HG03095 (cell line): ENCODE data around the gene TGFBR3.
"Not testable (repeated sequence)": the region's sequence is repeated elsewhere in the genome, so short reads cannot be mapped to it uniquely, and the experiment has no call there.

Source experiments
- ATAC-seq: cut with Tn5 transposase; IDR thresholded peaks from one replicate; pipeline ENCODE4 v1.9.1; 2021; ENCODE audit warnings: moderate library complexity; ENCODE audit not compliant: unreplicated experiment

The TGFBR3 gene

DNA sequence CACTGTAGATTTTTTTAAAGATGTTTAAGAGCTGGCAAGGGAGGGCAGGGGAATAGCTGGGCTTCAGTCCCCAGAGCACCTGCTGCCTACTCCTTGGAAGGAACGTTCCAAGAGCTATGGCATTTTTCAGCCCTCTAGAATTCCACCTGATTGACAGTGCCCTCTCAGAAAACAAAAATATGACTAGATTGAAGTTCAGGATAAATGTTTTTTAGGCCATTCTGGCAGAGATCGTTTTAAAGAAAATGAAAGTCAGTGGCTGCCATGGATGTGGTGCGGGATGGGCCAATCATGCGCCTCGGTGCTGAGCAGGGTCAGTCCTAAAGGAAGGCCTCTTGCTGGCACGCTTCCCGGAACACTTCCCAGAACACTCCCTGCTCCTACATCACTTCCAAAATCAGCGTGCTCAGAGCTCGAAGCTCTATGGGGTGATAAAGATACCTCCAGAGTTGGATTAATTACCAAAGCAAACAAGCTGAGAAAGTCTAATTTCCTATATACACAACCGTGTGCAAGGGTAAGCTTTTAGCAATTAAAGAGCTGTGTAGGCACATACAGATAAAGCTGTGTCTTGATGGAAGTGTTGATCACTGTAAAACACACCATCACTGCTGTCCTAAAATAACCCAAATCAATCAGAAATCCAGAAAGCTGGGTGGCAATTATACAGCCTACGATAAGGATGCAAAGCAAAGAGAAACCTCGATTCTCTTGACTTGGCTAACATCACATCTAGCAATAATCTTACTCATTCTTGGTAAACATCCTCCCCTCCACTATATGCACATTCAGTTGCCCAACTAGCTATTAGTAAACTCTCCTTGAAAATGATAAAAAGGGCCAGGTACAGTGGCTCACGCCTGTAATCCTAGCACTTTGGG is 34.6 kb downstream of the TGFBR3 start:
- no peak for ATAC-seq

GRCh38 chr1:91850708-91851107 is 35.2 kb downstream of the TGFBR3 start:
- no peak for ATAC-seq

GRCh38 chr1:91847851-91848250 is 38.1 kb downstream of the TGFBR3 start:
- no peak for ATAC-seq

GRCh38 chr1:91846639-91847013 is 39.3 kb downstream of the TGFBR3 start:
- ATAC-seq, result no peak

DNA sequence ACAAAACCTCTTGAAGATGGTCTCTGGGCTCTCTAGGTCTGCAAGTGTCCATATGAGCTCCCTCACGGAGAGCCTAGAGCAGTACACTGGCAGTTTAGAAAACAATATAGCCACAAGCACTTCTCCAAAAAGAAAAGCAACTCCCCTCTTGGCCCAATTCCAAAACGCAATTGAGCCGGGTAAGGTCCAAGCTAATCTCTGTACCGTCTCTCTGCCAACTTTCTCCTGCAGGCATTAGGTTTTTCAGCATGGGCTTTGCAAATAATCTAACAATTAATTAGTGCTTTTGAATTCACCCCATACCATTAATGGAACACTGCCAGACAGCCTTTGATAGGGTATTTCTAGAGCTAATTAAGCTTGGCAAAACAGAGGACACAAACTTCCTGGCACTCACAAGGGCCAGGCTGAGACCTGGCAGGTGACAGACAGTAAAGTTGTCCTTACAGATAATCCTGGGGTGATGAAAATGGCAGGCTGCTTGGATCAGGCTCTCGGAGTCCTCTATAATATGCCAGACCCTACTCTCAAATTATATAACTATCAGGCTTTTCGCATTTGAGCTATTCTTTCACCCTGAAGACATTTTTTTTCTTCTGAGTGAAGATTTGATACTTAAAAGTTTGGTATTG is 39.8 kb downstream of the TGFBR3 start:
- ATAC-seq, result no peak

DNA sequence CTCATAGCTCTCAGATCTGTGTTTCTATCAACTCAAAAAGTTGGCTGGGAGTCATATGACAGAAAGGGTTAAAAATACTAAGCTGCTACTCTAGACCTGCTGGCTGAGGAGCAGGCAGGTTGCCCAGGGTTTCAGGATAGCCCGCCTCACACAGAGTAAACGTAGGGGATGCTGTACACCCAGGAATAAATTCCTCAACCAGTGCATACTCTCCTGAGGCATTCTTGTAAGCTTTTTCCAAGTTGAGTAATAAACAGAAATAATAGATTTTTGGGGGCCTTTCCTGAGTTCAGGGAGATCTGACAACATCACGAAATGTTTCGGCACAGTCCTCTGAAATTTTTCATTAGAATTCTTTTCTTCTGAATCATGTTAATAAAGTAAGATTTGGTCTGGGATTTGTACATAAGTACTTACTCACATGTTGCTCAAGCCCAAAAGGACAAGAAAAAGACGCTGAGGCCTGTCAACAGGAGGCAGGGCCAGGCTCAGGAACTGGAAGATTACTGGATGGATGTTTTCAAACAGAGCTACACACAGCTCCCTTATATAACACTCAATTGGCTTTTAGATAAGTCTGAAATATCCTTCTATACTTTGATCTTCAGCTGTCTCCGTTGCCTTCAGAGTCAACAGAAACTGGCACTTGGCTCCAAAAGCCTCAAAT is 41.0 kb downstream of the TGFBR3 start:
- no peak for ATAC-seq

DNA sequence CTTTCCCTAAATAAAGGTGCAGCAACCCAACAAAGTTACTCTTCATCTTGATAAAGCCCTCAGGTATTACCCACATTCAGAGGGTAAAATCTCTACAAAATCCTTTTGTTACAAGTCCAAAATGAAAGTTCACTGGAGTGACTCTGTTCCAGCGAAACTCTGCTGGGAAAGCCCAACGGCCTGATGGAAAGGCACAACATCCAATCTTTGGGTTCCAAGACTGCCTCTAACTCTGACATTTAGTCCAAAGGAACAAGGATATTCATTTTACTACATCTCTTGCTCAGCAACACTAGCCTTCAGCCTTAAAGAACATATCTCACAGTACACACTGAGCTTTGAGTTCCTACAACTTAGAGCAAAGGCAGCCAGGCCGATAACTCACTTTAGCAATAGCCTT is 42.1 kb downstream of the TGFBR3 start:
- no peak for ATAC-seq

DNA sequence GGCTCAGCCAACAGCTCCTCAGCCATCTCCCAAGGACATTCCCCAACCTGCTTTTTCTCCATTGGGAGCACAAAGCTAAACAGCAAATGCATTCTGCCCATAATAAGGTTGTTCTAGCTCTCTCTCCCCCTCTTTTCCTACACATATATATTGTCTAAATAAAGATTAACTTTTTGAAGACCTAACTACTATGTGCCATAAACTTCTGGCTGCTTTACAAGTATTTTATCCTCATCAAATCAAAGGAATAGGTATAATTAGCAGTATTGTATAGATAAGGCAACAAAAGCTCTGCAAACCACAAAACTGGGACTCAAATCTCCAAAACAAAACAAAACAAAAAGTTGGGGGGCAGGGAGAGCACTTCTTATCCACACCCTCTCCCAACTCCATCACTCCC is 43.4 kb downstream of the TGFBR3 start:
- ATAC-seq, result no peak

DNA sequence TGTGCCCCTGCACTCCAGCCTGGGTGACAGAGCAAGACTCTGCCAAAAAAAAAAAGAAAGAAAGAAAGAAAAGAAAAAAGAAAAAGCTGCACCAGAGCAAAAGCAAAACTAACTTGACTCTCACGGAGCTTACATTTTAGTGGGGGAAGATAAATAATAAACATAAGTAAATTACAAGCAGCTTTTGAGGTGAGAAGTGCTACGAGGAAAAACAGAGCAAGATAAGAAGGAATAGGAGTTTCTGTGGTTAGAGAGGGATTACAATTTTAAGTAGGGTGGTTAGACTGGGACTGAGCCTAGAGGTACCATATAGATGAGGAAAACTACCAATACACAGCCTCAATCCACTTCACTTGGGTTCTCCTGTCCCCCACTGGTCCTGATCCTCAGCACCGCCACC is 43.9 kb downstream of the TGFBR3 start:
- no peak for ATAC-seq

DNA sequence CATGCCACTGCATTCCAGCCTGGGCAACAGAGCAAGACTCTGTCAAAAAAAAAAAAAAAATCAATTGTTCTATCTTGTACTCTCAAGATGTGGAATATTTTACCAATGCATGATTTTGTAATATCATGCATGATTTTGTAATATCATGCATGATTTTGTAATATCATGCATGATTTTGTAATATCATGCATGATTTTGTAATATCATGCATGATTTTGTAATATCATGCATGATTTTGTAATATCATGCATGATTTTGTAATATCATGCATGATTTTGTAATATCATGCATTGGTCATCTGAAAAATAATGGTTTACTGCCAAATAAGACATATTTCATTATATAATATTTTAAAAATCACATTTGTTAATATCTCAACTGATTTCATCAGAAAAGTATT is 45.7 kb downstream of the TGFBR3 start:
- ATAC-seq, result not testable (repeated sequence)

- ATAC-seq, result no peak
Measured at GRCh38 chr1:91836331-91837040, 49.5 kb downstream of the TGFBR3 start.

DNA sequence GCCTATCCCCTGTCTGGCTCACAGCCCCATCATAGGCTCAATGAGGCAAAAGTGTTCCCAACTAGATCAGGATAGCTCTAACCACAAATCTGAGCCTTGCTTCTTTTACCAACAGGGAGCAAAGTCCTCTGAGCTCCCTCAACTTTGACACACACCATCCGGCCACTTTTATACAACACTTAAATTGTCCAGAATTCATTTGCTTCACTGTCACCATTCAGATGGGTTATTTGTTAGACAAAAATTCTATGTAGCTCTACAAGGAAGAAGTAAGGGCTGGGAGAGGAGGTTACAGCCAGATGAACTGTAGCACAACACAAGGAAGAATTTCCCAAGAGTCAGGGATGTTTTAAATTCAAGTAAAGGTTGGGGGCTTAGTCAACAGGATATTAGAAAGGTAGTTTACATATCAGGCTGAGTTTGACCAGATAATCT is 50.8 kb downstream of the TGFBR3 start:
- ATAC-seq, result no peak

- ATAC-seq, result not testable (repeated sequence)
Measured at GRCh38 chr1:91834549-91834948, 51.4 kb downstream of the TGFBR3 start.

DNA sequence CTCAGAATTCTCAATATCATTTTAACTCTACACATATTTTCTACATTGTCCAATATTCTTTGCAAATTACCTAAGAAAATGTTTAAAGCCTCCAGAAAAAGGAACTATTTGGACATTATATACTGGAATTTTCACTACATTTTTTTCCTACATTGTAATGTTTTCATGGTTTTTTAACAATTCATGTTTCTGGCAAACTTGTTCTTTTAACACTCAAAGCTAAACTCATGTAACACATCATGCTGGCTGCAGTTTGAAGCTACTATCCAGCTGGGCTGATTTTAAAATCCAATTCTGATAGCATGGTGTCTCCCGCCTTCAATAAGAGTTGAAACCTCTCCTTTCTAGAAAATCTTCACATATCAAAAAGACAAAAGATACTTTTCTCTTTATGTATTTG is 52.0 kb downstream of the TGFBR3 start:
- no peak for ATAC-seq

DNA sequence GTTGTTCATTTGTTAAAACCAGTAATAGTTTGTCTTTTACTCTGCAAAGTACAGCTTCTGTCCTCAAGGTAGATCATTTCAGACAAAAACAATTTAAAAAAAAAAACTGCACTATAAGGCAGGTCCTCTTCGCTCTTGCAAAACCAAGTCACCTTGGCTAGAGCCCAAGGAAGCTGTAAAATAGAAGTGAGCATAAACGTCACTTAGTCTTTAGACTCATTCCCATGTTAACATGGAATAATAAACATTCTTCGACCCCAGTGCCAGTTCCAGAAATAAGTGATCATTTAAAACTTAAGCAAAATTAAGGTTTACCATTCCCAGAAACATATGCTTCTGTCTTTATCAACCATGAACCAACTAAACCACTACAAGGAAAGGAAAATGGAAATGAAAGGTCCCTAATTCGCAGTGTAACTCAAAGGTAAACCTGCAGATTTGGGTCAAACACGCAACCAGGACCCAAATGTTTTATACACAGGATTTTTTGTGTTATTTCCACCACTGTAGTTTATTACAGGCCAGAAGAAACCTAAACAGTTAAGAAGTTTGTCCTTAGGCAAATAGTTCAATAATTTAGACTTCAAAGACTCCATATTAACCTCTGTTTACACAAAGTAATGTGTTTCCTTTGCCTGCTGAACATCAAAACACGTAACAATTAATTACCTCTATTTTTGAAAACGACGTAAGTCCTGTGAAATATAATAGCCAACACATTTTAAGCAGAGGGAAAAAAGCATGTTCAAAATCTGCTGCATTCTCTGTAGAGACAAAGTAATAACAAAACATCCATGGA is 54.6 kb downstream of the TGFBR3 start:
- no peak for ATAC-seq

GRCh38 chr1:91830242-91831131 is 55.5 kb downstream of the TGFBR3 start:
- no peak for ATAC-seq

GRCh38 chr1:91829293-91830153 is 56.4 kb downstream of the TGFBR3 start:
- no peak for ATAC-seq

DNA sequence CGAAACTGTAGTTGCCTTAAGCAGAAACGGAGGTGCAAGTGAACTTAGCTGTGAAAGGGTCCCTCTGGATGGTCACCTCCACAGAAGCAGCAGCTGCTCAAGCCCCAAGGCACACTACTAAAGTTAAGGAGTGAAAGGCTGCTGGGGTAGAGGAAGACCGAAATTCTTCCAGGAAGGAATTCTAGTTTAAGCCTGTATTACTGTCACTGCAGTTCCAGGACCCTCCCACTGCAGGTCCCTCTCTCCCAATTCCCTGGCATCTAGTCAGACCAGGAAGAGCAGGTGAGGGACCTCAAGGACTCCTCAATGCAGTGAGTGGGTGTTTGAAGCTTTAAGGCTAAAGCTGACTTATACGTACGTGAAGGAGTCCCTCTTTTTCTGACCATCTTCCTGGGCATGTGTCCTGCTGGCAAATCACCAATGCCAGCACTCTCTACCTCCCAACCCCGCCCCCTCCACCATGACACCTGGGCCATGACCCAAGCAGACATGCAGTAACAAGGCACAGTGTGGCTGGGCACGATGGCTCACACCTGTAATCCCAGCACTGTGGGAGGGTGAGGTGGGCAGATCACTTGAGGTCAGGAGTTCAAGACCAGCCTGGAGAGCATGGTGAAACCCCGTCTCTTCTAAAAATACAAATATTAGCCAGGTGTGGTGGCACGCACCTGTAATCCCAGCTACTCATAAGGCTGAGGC is 57.2 kb downstream of the TGFBR3 start:
- no peak for ATAC-seq
